ENCODE measurements around the gene NT5M.

Gene NT5M

DNA sequence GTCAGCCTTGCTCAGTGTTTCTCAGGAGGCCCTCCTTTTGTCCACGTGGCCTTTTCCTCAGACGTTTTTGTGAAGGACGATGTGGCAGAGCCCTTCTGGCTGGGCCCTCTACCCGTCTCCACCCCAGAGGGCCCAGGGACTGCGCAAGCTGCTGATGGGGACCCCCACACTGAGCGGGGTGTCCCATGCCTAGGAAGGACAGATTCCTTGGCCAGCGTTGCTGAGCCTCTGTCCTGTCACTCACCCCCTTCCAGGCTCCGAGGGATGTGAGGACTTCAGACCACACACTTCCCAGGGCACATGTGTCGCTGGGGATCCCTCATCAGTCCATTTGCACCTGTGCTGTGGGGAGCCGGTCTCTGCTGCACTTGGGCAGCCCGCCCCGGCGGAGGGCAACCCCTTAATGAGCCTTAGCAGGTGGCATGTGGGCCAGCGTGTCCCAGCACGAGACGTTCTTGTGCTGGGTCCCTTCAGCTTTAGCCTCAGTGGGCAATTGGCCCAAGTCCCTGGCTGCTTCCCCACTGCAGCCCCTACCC, 48.3 kb downstream of the NT5M start:
- H3K36me3 ChIP-seq (ENCODE audit: control insufficient read depth, low read length), result no peaks in the 10 kb centered on the region
- H3K79me2 ChIP-seq (ENCODE audit: control insufficient read depth, low read length), result no peaks in the 10 kb centered on the region
- TF ChIP-seq EZH2phosphoT487 (IDR thresholded peaks at IDR 0.05; ENCODE audit: borderline replicate concordance, low read length), result no peak
- TF ChIP-seq, protein P1, sequence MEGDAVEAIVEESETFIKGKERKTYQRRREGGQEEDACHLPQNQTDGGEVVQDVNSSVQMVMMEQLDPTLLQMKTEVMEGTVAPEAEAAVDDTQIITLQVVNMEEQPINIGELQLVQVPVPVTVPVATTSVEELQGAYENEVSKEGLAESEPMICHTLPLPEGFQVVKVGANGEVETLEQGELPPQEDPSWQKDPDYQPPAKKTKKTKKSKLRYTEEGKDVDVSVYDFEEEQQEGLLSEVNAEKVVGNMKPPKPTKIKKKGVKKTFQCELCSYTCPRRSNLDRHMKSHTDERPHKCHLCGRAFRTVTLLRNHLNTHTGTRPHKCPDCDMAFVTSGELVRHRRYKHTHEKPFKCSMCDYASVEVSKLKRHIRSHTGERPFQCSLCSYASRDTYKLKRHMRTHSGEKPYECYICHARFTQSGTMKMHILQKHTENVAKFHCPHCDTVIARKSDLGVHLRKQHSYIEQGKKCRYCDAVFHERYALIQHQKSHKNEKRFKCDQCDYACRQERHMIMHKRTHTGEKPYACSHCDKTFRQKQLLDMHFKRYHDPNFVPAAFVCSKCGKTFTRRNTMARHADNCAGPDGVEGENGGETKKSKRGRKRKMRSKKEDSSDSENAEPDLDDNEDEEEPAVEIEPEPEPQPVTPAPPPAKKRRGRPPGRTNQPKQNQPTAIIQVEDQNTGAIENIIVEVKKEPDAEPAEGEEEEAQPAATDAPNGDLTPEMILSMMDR (IDR thresholded peaks at IDR 0.05; ENCODE audit: low read depth, low read length, poor library complexity, severe bottlenecking), result no peak
- no peaks in the 10 kb centered on the region for H3F3A ChIP-seq (ENCODE audit: control insufficient read depth, insufficient read depth)
- no peak overlapping the region for H3K27ac ChIP-seq (ENCODE audit: low read depth, low read length)
- no peaks in the 10 kb centered on the region for H4K20me1 ChIP-seq (ENCODE audit: control insufficient read depth, insufficient read depth, low read depth, low read length)
- H3K4me1 ChIP-seq (ENCODE audit: control insufficient read depth, low read length), result no peaks in the 10 kb centered on the region
- no peaks in the 10 kb centered on the region for H3K9me3 ChIP-seq (ENCODE audit: control insufficient read depth, insufficient read depth, low read length)
- no peaks in the 10 kb centered on the region for H3K27me3 ChIP-seq (ENCODE audit: control insufficient read depth, low read length)
- no peak overlapping the region for H3K4me2 ChIP-seq (ENCODE audit: low read length)
- no peak overlapping the region for H3K4me3 ChIP-seq (ENCODE audit: low read length)
- no peaks in the 10 kb centered on the region for H3K9me2 ChIP-seq (replicated peaks; ENCODE audit: control insufficient read depth, low read length)

DNA sequence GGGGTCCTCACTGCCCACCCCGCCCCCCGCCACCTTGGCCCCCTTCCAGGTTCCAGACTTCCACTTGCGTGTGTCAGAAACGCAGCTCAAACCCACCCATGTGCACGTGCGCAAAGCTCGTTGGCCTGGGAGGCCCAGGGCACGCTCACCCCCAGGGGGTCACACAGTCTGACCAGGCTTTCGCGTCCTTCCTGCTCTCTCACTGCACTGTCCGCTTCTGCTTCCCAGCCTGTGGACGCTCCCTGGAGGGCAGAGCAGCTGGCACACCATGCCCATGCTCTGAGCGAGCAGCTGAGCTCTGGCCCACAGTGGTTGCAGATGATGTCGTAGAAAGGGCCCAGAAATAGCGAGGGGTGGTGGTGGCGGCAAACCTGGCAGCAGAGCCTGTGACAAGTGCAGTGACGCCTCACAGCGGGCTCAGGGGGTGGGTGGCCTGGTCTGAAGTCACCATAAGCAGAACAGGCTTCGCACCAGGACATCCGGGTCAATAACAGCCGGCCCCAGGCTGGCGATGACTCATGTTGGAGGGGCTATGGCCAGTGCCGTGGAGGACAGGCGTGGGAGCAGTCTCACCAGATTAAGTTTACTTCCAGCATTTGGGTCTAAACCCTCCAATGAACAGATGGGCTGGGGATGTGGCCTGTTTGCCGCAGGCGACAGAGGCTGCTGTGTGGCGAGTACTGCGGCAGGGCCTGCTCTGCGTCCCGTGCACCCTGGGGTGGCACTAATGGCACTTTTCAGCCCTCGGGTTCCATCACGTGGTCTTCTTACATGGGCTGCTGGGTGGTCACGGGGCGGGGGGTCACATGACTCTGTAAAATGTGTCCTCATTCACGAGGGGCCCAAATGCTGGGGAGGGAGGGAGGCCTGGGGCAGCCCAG, 49.0 kb downstream of the NT5M start:
- H4K20me1 ChIP-seq (ENCODE audit: control insufficient read depth, insufficient read depth, low read depth, low read length), result no peaks in the 10 kb centered on the region
- H3K4me1 ChIP-seq (ENCODE audit: control insufficient read depth, low read length), result no peaks in the 10 kb centered on the region
- H3K79me2 ChIP-seq (ENCODE audit: control insufficient read depth, low read length), result no peaks in the 10 kb centered on the region
- H3K9me3 ChIP-seq (ENCODE audit: control insufficient read depth, insufficient read depth, low read length), result no peaks in the 10 kb centered on the region
- no peak for TF ChIP-seq EZH2phosphoT487 (IDR thresholded peaks at IDR 0.05; ENCODE audit: borderline replicate concordance, low read length)
- TF ChIP-seq, protein P1 (IDR thresholded peaks at IDR 0.05; ENCODE audit: low read depth, low read length, poor library complexity, severe bottlenecking), result no peak
- no peaks in the 10 kb centered on the region for H3F3A ChIP-seq (ENCODE audit: control insufficient read depth, insufficient read depth)
- H3K9me2 ChIP-seq (replicated peaks; ENCODE audit: control insufficient read depth, low read length), result no peaks in the 10 kb centered on the region
- H3K4me2 ChIP-seq (ENCODE audit: low read length), result no peak overlapping the region
- no peak overlapping the region for H3K27ac ChIP-seq (ENCODE audit: low read depth, low read length)
- H3K36me3 ChIP-seq (ENCODE audit: control insufficient read depth, low read length), result no peaks in the 10 kb centered on the region
- H3K27me3 ChIP-seq (ENCODE audit: control insufficient read depth, low read length), result no peaks in the 10 kb centered on the region
- no peak overlapping the region for H3K4me3 ChIP-seq (ENCODE audit: low read length)

DNA sequence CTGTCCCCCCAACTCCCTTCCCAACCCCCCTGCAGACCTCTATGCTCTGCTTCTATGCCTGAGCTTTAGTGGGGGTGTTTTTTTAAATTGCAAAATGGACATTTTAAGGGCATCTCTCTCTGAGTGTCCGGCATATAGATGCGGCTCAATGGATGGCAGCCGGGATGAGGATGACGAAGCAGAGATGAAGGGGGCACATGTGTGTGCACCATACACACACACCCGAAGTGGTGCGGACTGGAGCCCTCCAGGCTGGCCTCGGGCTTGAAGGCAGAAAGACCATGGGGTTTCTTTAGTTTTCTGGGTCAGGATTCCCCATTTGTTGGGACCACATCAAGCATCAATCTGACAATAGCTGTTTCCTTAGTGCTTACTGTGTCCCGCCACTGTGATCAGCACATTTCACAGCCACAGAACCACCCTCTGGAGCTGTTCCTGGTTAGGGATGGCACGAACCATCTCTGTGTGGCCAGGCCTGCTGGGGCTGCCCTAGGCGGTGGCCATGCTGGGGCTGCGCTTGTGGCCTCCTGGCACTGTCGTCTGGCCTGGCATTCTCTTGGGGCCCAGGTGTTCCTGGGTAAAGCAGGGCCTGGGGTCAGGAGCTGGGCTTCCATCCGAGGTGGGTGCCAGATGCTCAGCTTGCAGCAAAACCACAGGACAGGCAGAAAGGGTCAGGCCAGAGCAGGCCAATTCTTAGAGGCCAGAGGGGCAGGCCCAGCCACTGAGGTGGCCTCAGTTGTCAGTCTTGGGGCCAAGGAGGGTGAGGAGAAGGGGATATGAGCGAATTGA, 49.9 kb downstream of the NT5M start:
- Histone ChIP-seq H3K27me3 (ENCODE audit: control insufficient read depth, low read length) (no peaks in the 10 kb centered on the region), H3K27ac (ENCODE audit: low read depth, low read length) (no peak overlapping the region), H3K9me3 (ENCODE audit: control insufficient read depth, insufficient read depth, low read length) (no peaks in the 10 kb centered on the region), H3K4me1 (ENCODE audit: control insufficient read depth, low read length) (no peaks in the 10 kb centered on the region), H3K4me3 (ENCODE audit: low read length) (no peak overlapping the region), H3F3A (ENCODE audit: control insufficient read depth, insufficient read depth) (no peaks in the 10 kb centered on the region), H3K36me3 (ENCODE audit: control insufficient read depth, low read length) (no peaks in the 10 kb centered on the region), H3K9me2 (replicated peaks; ENCODE audit: control insufficient read depth, low read length) (no peaks in the 10 kb centered on the region), H3K4me2 (ENCODE audit: low read length) (no peak overlapping the region), H3K79me2 (ENCODE audit: control insufficient read depth, low read length) (no peaks in the 10 kb centered on the region), H4K20me1 (ENCODE audit: control insufficient read depth, insufficient read depth, low read depth, low read length) (no peaks in the 10 kb centered on the region)
- no peak for TF ChIP-seq EZH2phosphoT487 (IDR thresholded peaks at IDR 0.05; ENCODE audit: borderline replicate concordance, low read length)
- TF ChIP-seq, protein P1 (IDR thresholded peaks at IDR 0.05; ENCODE audit: low read depth, low read length, poor library complexity, severe bottlenecking), result no peak

All from DOHH2 (cell line).